Measurements from ENCODE around the gene ENKUR. TPM values are rescaled to one million over a fixed set of nuclear protein-coding genes. Genes with fewer than 3 reads are reported as not detected.
A peak's percentile ranks its signal among the peaks of the same experiment; 100 is the strongest.

ENKUR gene
- total and polyA plus RNA-seq, 2 experiments from 2014 or later, result 0.15 TPM; not detected in 1

DNA sequence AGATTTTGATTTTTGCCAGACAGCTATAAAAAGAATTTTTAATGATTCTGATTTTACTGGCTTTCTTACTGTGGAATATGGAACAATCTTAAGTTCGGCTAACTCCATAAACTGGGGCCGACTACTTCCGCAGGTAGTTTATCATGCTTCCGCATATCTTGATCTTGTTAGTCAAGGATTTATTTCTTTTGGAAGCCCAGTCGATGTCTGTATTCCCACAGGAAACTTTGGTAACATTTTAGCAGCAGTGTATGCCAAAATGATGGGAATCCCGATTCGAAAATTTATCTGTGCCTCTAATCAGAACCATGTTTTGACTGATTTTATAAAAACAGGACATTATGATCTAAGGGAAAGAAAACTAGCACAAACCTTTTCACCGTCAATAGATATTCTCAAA is 8.6 kb upstream of the ENKUR start:
- TF ChIP-seq, protein P1, sequence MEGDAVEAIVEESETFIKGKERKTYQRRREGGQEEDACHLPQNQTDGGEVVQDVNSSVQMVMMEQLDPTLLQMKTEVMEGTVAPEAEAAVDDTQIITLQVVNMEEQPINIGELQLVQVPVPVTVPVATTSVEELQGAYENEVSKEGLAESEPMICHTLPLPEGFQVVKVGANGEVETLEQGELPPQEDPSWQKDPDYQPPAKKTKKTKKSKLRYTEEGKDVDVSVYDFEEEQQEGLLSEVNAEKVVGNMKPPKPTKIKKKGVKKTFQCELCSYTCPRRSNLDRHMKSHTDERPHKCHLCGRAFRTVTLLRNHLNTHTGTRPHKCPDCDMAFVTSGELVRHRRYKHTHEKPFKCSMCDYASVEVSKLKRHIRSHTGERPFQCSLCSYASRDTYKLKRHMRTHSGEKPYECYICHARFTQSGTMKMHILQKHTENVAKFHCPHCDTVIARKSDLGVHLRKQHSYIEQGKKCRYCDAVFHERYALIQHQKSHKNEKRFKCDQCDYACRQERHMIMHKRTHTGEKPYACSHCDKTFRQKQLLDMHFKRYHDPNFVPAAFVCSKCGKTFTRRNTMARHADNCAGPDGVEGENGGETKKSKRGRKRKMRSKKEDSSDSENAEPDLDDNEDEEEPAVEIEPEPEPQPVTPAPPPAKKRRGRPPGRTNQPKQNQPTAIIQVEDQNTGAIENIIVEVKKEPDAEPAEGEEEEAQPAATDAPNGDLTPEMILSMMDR (IDR thresholded peaks at IDR 0.05; ENCODE audit: low read depth, low read length), result no peak
- Histone ChIP-seq H3K27ac (no peak overlapping the region), H3K36me3 (no peaks in the 10 kb centered on the region), H3K4me1 (ENCODE audit: low read depth) (no peaks in the 10 kb centered on the region), H3K27me3 (no peaks in the 10 kb centered on the region), H3K9me3 (ENCODE audit: low read depth) (no peaks in the 10 kb centered on the region), H3K4me3 (no peak overlapping the region)
- DNase-seq (ENCODE audit: low read depth in 1 of 2, low spot score in 1 of 2), result no peak

DNA sequence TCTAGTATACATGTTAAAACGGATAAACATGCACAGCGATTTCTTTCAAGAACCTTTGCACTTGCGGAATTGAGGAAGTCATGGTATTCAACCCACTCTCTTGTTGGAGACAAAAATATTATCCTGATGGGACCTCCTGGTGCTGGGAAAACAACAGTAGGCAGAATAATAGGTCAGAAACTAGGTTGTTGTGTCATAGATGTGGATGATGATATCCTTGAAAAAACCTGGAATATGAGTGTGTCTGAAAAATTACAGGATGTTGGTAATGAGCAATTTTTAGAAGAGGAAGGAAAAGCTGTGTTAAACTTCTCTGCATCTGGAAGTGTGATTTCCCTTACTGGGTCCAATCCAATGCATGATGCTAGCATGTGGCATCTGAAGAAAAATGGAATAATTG is 7.3 kb upstream of the ENKUR start:
- peaks cover under 1% of the 10 kb centered on the region for H3K4me1 ChIP-seq (ENCODE audit: low read depth)
- H3K27ac ChIP-seq, result no peak overlapping the region
- no peaks in the 10 kb centered on the region for H3K36me3 ChIP-seq
- H3K4me3 ChIP-seq, result no peak overlapping the region
- no peaks in the 10 kb centered on the region for H3K9me3 ChIP-seq (ENCODE audit: low read depth)
- TF ChIP-seq, protein P1 (IDR thresholded peaks at IDR 0.05; ENCODE audit: low read depth, low read length), result no peak
- peak in 1 of 2 donors; percentile 8 for DNase-seq (ENCODE audit: low read depth in 1 of 2, low spot score in 1 of 2)
- no peaks in the 10 kb centered on the region for H3K27me3 ChIP-seq

DNA sequence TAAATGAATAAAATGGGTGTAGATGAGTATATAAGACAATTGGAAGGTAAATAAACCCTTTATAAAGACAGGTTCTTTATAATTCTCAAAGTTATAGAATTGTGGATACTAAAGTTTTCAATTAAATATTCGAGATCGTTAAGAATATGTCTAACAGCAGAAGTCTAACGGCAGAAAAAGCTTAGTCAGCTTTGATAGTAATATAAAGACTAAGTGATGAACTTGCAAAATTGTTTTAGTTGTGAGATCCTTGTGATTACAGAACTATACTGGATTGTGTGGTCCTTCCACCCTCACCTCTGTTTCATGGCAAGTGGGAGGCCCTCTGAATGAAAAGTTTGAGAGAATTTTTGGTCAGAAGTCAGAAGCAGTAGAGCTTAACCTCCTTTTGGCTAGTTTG is 2.7 kb upstream of the ENKUR start:
- H3K27ac ChIP-seq, result no peak overlapping the region
- no peaks in the 10 kb centered on the region for H3K36me3 ChIP-seq
- no peak for DNase-seq (ENCODE audit: low read depth in 1 of 2, low spot score in 1 of 2)
- no peaks in the 10 kb centered on the region for H3K9me3 ChIP-seq (ENCODE audit: low read depth)
- TF ChIP-seq, protein P1 (IDR thresholded peaks at IDR 0.05; ENCODE audit: low read depth, low read length), result no peak
- H3K4me1 ChIP-seq (ENCODE audit: low read depth), result peaks cover 13% of the 10 kb centered on the region
- no peaks in the 10 kb centered on the region for H3K27me3 ChIP-seq
- no peak overlapping the region for H3K4me3 ChIP-seq

DNA sequence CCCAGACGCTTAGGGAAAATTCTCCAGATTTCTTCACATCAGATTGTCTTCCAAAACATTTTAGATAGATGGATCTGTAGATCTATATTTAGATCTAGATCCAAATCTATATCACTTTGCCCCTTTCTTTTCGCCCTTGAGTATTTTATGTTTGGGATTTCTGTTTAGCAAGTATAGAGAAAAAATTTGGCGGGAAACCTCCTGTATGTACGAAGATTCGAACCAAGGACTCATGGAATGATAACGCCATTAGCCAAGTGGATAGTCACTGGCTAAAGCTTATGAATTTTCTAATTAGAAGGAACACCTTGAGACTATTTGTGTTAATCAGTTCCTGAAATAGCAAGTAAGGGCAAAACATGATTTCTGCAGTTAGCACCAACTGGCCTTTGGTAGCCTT is 1.7 kb upstream of the ENKUR start:
- Histone ChIP-seq H3K4me1 (ENCODE audit: low read depth) (peaks cover 13% of the 10 kb centered on the region), H3K36me3 (no peaks in the 10 kb centered on the region), H3K9me3 (ENCODE audit: low read depth) (no peaks in the 10 kb centered on the region), H3K27me3 (no peaks in the 10 kb centered on the region), H3K4me3 (peak overlapping the region; percentile 43), H3K27ac (peak overlapping the region; percentile 91)
- TF ChIP-seq, protein P1 (IDR thresholded peaks at IDR 0.05; ENCODE audit: low read depth, low read length), result no peak
- DNase-seq (ENCODE audit: low read depth in 1 of 2, low spot score in 1 of 2), result no peak

DNA sequence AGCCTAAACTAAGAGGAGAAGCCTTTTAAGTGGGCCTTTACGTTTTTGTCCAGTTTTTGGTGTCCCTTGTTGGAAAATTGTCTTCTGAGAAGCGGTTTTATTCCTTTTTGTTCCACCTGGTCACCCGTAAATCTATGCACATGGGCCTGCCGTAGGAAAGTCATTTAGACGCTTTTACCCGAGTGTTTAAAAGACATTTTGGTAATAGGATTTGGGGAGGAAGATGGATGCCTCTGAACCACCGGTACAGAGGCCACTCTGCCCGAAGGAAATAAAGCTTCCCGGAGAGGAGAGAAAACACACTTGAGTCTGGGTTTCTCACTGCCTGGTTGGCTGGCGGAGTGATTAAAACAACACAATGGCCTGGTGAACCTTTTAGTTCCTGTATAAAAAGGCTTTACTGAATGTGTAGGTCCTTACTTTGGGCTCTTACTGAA is 1.2 kb upstream of the ENKUR start:
- no peaks in the 10 kb centered on the region for H3K27me3 ChIP-seq
- TF ChIP-seq, protein P1 (IDR thresholded peaks at IDR 0.05; ENCODE audit: low read depth, low read length), result no peak
- peak overlapping the region; percentile 91 for H3K27ac ChIP-seq
- no peaks in the 10 kb centered on the region for H3K36me3 ChIP-seq
- peak overlapping the region; percentile 43 for H3K4me3 ChIP-seq
- peaks cover 13% of the 10 kb centered on the region for H3K4me1 ChIP-seq (ENCODE audit: low read depth)
- no peaks in the 10 kb centered on the region for H3K9me3 ChIP-seq (ENCODE audit: low read depth)
- DNase-seq (ENCODE audit: low read depth in 1 of 2, low spot score in 1 of 2), result peak; percentile 23 to 29
